ENCODE measurements around the gene CYP20A1. TPM values are rescaled to one million over a fixed set of nuclear protein-coding genes. Genes with fewer than 3 reads are reported as not detected.
A peak's percentile ranks its signal among the peaks of the same experiment; 100 is the strongest.
"Not testable (repeated sequence)": the region's sequence is repeated elsewhere in the genome, so short reads cannot be mapped to it uniquely, and the experiment has no call there.

CYP20A1 gene
- total and polyA plus RNA-seq, 8 donors = 21.2 to 31.0 (median 23.2) TPM

GRCh38 chr2:203340791-203341487 is 102.1 kb downstream of the CYP20A1 start:
- Histone ChIP-seq H3K4me1 (peaks cover 0 to 9% of the 10 kb centered on the region in 2 donors), H3K9me3 (no peaks in the 10 kb centered on the region), H3K27me3 (no peaks in the 10 kb centered on the region), H3K36me3 (peaks cover 0 to 11% of the 10 kb centered on the region in 2 donors), H3K27ac (no peak overlapping the region), H3K4me3 (no peak overlapping the region)
- ATAC-seq (peak; percentile 95), DNase-seq (no peak)
- no peak for TF ChIP-seq CTCF (IDR thresholded peaks at IDR 0.05)
- intact Hi-C loops (cut with DNase I) = no loop called here

DNA sequence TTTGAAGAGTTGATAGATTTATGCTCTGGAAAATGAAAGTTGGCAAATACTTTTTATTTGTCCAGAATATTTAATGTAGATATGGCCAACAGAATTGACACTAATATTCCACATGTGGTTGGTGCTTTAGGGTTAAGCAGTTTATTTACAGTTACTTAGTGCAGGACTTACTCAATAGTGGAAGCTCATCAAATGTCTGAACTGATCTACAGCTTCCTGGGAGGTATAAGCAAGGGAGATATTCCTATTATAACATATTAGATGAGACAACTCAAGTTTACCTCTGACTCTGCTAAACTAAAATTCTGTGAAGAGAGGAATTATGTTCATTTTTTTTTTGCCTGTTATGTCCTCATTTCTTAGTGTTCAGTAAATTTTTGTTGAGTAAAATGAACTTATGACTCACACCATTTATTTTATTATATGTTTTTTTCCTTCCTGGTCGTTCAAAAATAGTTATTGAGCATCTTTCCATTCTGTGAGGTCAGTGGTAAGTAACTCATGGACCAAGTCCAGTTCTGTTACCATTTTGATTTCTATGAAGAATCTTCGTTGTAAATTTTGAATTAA is 103.0 kb downstream of the CYP20A1 start:
- no peak for TF ChIP-seq CTCF (IDR thresholded peaks at IDR 0.05)
- intact Hi-C loops (cut with DNase I) = no loop called here
- Histone ChIP-seq H3K9me3 (no peaks in the 10 kb centered on the region), H3K4me1 (peaks cover 0 to 9% of the 10 kb centered on the region in 2 donors), H3K27ac (no peak overlapping the region), H3K4me3 (no peak overlapping the region), H3K36me3 (peaks cover 0 to 11% of the 10 kb centered on the region in 2 donors), H3K27me3 (no peaks in the 10 kb centered on the region)
- ATAC-seq (no peak), DNase-seq (no peak)

- H3K4me3 ChIP-seq; H3K27ac ChIP-seq; intact Hi-C loops (cut with DNase I); ATAC-seq; H3K27me3 ChIP-seq; H3K4me1 ChIP-seq; H3K9me3 ChIP-seq; DNase-seq: not testable (repeated sequence)
- peaks cover 0 to 11% of the 10 kb centered on the region in 2 donors for H3K36me3 ChIP-seq
These were observed 103.6 kb downstream of the CYP20A1 start for GRCh38 chr2:203342374-203342773.

DNA sequence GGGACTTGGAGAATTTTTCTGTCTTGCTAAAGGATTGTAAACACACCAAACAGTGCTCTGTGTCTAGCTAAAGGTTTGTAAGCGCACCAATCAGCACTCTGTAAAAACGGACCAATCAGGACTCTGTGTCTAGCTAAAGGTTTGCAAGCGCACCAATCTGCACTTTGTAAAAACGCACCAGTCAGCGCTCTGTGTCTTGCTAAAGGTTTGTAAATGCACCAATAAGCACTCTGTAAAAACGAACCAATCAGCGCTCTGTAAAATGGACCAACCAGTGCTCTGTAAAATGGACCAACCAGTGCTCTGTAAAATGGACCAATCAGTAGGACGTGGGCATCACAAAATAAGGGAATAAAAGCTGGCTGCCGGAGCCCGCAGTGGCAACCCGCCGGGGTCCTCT is 105.8 kb downstream of the CYP20A1 start:
- H3K27ac ChIP-seq = no peak overlapping the region
- peaks cover 0 to 11% of the 10 kb centered on the region in 2 donors for H3K36me3 ChIP-seq
- H3K9me3 ChIP-seq = no peaks in the 10 kb centered on the region
- no peak for TF ChIP-seq CTCF (IDR thresholded peaks at IDR 0.05)
- no peak overlapping the region for H3K4me3 ChIP-seq
- no peak for DNase-seq
- ATAC-seq = no peak
- intact Hi-C loops (cut with DNase I) = no loop called here
- H3K27me3 ChIP-seq = no peaks in the 10 kb centered on the region
- H3K4me1 ChIP-seq = peaks cover 0 to 9% of the 10 kb centered on the region in 2 donors

DNA sequence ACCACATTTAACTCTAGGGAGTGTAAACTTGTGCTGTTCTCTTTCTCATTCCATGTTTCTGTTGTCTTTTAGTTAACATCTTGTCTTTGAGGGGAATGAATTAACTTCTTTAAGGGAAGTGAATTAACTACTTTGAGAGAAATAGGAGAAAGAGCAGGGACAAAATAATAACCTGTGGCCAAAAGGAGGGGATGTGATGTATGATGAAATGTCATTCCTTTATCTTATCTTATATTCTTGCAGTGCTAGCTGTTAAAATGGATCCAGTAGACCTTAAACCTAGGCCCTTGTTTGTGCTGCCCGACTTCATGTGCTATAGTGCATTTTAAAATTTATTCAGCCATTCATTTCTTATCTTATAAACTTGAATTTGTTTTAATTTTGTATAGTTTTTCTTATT is 107.8 kb downstream of the CYP20A1 start:
- H3K4me3 ChIP-seq = no peak overlapping the region
- H3K9me3 ChIP-seq = no peaks in the 10 kb centered on the region
- TF ChIP-seq CTCF (IDR thresholded peaks at IDR 0.05) = no peak
- peaks cover 0 to 11% of the 10 kb centered on the region in 2 donors for H3K36me3 ChIP-seq
- H3K27ac ChIP-seq = no peak overlapping the region
- no peaks in the 10 kb centered on the region for H3K4me1 ChIP-seq
- ATAC-seq (no peak), DNase-seq (no peak)
- H3K27me3 ChIP-seq = no peaks in the 10 kb centered on the region
- intact Hi-C loops (cut with DNase I) = no loop called here
